Astrocyte of the spinal cord (primary cell): ENCODE results near the gene SKP1.

Experiments used
- DNase-seq: peaks from one replicate; pipeline ENCODE4 v3.0.0; 2011; ENCODE audit warnings: low read depth, low spot score
- H3K4me3 ChIP-seq: 2 replicates; pipeline ENCODE4 v1.5.1; 2011; ENCODE audit warnings: low read depth, mild to moderate bottlenecking, low read length, moderate library complexity
- CTCF ChIP-seq: IDR thresholded peaks from 2 replicates; pipeline ENCODE4 v1.5.1; 2012; ENCODE audit warnings: low read depth, mild to moderate bottlenecking, low read length, inconsistent platforms
- in situ Hi-C: cut with HindIII; loops from 2 replicates; pipeline ENCODE4 v1.10.0; 2017; ENCODE audit warnings: low sequenced_read_pairs

The SKP1 gene

GRCh38 chr5:134189031-134189430 lies 12.3 kb upstream of the SKP1 start:
- no peak overlapping the region for H3K4me3 ChIP-seq
- DNase-seq, result no peak
- no peak for TF ChIP-seq CTCF
- in situ Hi-C loops, result no loop called here

GRCh38 chr5:134188092-134188491 lies 11.3 kb upstream of the SKP1 start:
- DNase-seq, result no peak
- in situ Hi-C loops, result no loop called here
- TF ChIP-seq CTCF, result no peak

GRCh38 chr5:134184155-134185135 lies 7.7 kb upstream of the SKP1 start:
- no peak overlapping the region for H3K4me3 ChIP-seq
- in situ Hi-C loops, result no loop called here
- TF ChIP-seq CTCF, result peak; percentile 95
- DNase-seq, result peak; percentile 47

More at GRCh38 chr5:134188092-134188491, 11.3 kb upstream of the SKP1 start:
- H3K4me3 ChIP-seq, result no peak overlapping the region

GRCh38 chr5:134183481-134183880 lies 6.7 kb upstream of the SKP1 start:
- H3K4me3 ChIP-seq, result no peak overlapping the region
- in situ Hi-C loops, result no loop called here
- DNase-seq, result no peak
- TF ChIP-seq CTCF, result no peak

- no peak for TF ChIP-seq CTCF
- DNase-seq, result no peak
- in situ Hi-C loops, result no loop called here
- H3K4me3 ChIP-seq, result no peak overlapping the region
Measured at GRCh38 chr5:134178096-134178419, 1.3 kb upstream of the SKP1 start.

- H3K4me3 ChIP-seq, result peak overlapping the region; percentile 72
- TF ChIP-seq CTCF, result no peak
- no peak for DNase-seq
- in situ Hi-C loops, result no loop called here
Measured at GRCh38 chr5:134177369-134178095, 782 bp upstream of the SKP1 start.
